ENCODE measurements around the gene GPR42. TPM values are rescaled to one million over a fixed set of nuclear protein-coding genes. Genes with fewer than 3 reads are reported as not detected.

The GPR42 gene
- total RNA-seq, 1 experiment from 2014 or later = not detected

DNA sequence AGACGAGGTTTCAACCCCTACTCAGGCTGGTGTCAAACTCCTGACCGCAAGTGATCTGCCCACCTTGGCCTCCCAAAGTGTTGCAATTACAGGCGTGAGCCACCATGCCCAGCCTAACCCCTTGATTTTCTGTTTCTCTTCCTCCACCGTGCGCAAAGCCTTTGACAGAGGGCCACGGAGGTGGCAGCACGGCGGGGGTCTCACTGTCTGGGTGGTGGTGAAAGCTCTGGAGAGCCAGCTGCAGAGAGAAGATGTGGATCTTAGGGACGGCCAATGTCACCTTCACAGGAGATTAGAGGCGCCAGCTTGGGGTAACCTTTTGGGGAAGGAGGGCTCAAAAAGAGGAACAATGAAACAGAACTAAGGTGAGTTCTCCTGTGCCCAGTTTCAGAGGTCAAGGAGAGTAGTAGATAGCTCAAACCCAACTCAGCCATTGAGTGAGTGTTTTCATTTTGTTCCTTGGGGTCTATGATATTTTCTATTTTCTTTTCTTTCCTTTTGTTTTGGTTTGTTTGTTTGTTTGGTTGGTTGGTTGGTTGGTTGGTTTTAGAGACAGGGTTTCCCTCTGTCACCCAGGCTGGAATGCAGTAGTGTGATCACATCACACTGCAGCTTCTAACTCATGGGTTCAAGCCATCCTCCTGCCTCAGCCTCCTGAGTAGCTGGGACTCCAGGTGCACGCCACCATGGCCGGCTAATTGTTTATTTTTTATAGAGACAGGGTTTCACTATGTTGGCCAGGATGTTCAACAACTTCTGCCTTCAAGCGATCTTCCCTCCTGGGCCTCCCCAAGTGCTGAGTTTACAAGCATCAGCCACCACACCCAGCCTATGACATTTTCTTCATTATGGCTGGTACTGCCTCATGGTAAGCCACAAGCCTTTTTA, 37.7 kb downstream of the GPR42 start:
- H4K20me1 ChIP-seq (ENCODE audit: insufficient read depth) = no peaks in the 10 kb centered on the region
- no peak overlapping the region for H3K27ac ChIP-seq (ENCODE audit: low read depth, low read length)
- H3K4me3 ChIP-seq (replicated peaks in 1 of 2; ENCODE audit: low read depth in 1 of 2, low read length in 2 of 2) = no peak overlapping the region
- H3K27me3 ChIP-seq (ENCODE audit: insufficient read depth, low read length) = peaks cover 25% of the 10 kb centered on the region
- no peaks in the 10 kb centered on the region for H3K36me3 ChIP-seq (ENCODE audit: control insufficient read depth in 1 of 2, insufficient read depth in 2 of 2, low read length in 2 of 2)
- no peaks in the 10 kb centered on the region for H3K79me2 ChIP-seq (ENCODE audit: insufficient read depth, low read length)
- H3K4me2 ChIP-seq (ENCODE audit: low read length) = no peak overlapping the region
- H3K9ac ChIP-seq (ENCODE audit: low read length) = no peak overlapping the region
- intact Hi-C loops (cut with micrococcal nuclease) = no loop called here
- no peaks in the 10 kb centered on the region for H3K9me3 ChIP-seq (ENCODE audit: control insufficient read depth in 1 of 2, insufficient read depth in 1 of 2, low read depth in 1 of 2, low read length in 2 of 2)
- ATAC-seq (no peak), DNase-seq (ENCODE audit: low read depth, low spot score) (no peak)
- H3K9me2 ChIP-seq (ENCODE audit: insufficient read depth) = no peaks in the 10 kb centered on the region
- BruUV-seq (replicated peaks) = no TSS peak
- TF ChIP-seq SP1 (IDR thresholded peaks at IDR 0.05; ENCODE audit: low read depth) = no peak
- TF ChIP-seq JUND (IDR thresholded peaks at IDR 0.05) = no peak
- no peak for TF ChIP-seq POLR2A (IDR thresholded peaks at IDR 0.05; ENCODE audit: borderline replicate concordance, extremely low read depth, insufficient read depth, insufficient read length)
- TF ChIP-seq SIN3A (IDR thresholded peaks at IDR 0.05; ENCODE audit: low read depth) = no peak
- TF ChIP-seq FOSL1 (IDR thresholded peaks at IDR 0.05; ENCODE audit: low read depth) = no peak
- no peak for TF ChIP-seq CBX3 (IDR thresholded peaks at IDR 0.05; ENCODE audit: low read depth)
- no peak for TF ChIP-seq POLR2AphosphoS5 (IDR thresholded peaks at IDR 0.05; ENCODE audit: low read depth, low read length)
- TF ChIP-seq CEBPB (IDR thresholded peaks at IDR 0.05; ENCODE audit: low read depth) = no peak
- TF ChIP-seq TCF7L2 (IDR thresholded peaks at IDR 0.05; ENCODE audit: borderline replicate concordance, extremely low read depth, insufficient read depth, insufficient read length) = no peak
- TF ChIP-seq, protein P1, sequence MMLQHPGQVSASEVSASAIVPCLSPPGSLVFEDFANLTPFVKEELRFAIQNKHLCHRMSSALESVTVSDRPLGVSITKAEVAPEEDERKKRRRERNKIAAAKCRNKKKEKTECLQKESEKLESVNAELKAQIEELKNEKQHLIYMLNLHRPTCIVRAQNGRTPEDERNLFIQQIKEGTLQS (IDR thresholded peaks at IDR 0.05) = no peak
- TF ChIP-seq EZH2 (IDR thresholded peaks at IDR 0.05) = no peak
- TF ChIP-seq YY1 (IDR thresholded peaks at IDR 0.05; ENCODE audit: extremely low read depth, insufficient replicate concordance, low read depth, low read length) = no peak
- TF ChIP-seq ELF1 (IDR thresholded peaks at IDR 0.05; ENCODE audit: borderline replicate concordance, low read depth) = no peak
- TF ChIP-seq RAD21 (IDR thresholded peaks at IDR 0.05; ENCODE audit: low read depth) = no peak
- TF ChIP-seq, protein P2, sequence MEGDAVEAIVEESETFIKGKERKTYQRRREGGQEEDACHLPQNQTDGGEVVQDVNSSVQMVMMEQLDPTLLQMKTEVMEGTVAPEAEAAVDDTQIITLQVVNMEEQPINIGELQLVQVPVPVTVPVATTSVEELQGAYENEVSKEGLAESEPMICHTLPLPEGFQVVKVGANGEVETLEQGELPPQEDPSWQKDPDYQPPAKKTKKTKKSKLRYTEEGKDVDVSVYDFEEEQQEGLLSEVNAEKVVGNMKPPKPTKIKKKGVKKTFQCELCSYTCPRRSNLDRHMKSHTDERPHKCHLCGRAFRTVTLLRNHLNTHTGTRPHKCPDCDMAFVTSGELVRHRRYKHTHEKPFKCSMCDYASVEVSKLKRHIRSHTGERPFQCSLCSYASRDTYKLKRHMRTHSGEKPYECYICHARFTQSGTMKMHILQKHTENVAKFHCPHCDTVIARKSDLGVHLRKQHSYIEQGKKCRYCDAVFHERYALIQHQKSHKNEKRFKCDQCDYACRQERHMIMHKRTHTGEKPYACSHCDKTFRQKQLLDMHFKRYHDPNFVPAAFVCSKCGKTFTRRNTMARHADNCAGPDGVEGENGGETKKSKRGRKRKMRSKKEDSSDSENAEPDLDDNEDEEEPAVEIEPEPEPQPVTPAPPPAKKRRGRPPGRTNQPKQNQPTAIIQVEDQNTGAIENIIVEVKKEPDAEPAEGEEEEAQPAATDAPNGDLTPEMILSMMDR (IDR thresholded peaks at IDR 0.05 in 2 of 3, conservative IDR thresholded peaks at IDR 0.05 in 1 of 3; ENCODE audit: borderline replicate concordance in 1 of 3, insufficient read depth in 1 of 3, low read depth in 2 of 3, low read length in 2 of 3) = no peak
- no peak for TF ChIP-seq ZNF274 (IDR thresholded peaks at IDR 0.05; ENCODE audit: low read depth, low read length)
- no peak for TF ChIP-seq ZFX (IDR thresholded peaks at IDR 0.05)
- TF ChIP-seq EGR1 (IDR thresholded peaks at IDR 0.05; ENCODE audit: low read depth) = no peak
- TF ChIP-seq, protein P3, sequence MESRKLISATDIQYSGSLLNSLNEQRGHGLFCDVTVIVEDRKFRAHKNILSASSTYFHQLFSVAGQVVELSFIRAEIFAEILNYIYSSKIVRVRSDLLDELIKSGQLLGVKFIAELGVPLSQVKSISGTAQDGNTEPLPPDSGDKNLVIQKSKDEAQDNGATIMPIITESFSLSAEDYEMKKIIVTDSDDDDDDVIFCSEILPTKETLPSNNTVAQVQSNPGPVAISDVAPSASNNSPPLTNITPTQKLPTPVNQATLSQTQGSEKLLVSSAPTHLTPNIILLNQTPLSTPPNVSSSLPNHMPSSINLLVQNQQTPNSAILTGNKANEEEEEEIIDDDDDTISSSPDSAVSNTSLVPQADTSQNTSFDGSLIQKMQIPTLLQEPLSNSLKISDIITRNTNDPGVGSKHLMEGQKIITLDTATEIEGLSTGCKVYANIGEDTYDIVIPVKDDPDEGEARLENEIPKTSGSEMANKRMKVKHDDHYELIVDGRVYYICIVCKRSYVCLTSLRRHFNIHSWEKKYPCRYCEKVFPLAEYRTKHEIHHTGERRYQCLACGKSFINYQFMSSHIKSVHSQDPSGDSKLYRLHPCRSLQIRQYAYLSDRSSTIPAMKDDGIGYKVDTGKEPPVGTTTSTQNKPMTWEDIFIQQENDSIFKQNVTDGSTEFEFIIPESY (IDR thresholded peaks at IDR 0.05; ENCODE audit: extremely low read depth, insufficient replicate concordance, low read length) = no peak
- ChIA-PET RAD21 (ENCODE audit: low non-redundant PET in 1 of 2, low total read pairs in 2 of 2, uncharacterized antibody in 2 of 2, unreplicated experiment in 2 of 2) (no interaction called here), CTCF (interaction anchor here (1.5 kb wide), 1 partner anchor 12 kb away, joined by 3 read pairs; no protein-coding TSS in a partner anchor), POLR2A (no interaction called here)
- peaks cover 0 to 4% of the 10 kb centered on the region in 2 experiments; a peak in 1 of 4 replicates for H3K4me1 ChIP-seq (ENCODE audit: control insufficient read depth in 1 of 2, insufficient read depth in 2 of 2, low read length in 2 of 2)
- H2AFZ ChIP-seq (ENCODE audit: low read depth, low read length, poor library complexity, severe bottlenecking) = no peak overlapping the region
